Peyer's patch (tissue), 4 donors: Measurements from ENCODE around the gene CLDN14.

ENCODE experiments used
- POLR2A ChIP-seq, 2 donors: fragments of 450-650 bp; IDR thresholded peaks; one replicate each; pipeline ENCODE4 v1.5.1; 2017; ENCODE audit warnings: antibody characterized with exemption in 2 of 2, mild to moderate bottlenecking in 2 of 2, moderate library complexity in 2 of 2
- TF ChIP-seq, protein P1 (sequence below), 6 experiments: fragments of 450-650 bp in 4 of 6; fragments of 200-600 bp in 2 of 6; sonication (generic) in 1 of 6; IDR thresholded peaks; one replicate each; pipeline ENCODE4 v1.5.1; 2017 to 2019; ENCODE audit warnings: antibody characterized with exemption in 6 of 6, mild to moderate bottlenecking in 3 of 6, moderate library complexity in 1 of 6

GRCh38 chr21:36452281-36452825 lies 27.6 kb downstream of the CLDN14 start:
- TF ChIP-seq, protein P1, sequence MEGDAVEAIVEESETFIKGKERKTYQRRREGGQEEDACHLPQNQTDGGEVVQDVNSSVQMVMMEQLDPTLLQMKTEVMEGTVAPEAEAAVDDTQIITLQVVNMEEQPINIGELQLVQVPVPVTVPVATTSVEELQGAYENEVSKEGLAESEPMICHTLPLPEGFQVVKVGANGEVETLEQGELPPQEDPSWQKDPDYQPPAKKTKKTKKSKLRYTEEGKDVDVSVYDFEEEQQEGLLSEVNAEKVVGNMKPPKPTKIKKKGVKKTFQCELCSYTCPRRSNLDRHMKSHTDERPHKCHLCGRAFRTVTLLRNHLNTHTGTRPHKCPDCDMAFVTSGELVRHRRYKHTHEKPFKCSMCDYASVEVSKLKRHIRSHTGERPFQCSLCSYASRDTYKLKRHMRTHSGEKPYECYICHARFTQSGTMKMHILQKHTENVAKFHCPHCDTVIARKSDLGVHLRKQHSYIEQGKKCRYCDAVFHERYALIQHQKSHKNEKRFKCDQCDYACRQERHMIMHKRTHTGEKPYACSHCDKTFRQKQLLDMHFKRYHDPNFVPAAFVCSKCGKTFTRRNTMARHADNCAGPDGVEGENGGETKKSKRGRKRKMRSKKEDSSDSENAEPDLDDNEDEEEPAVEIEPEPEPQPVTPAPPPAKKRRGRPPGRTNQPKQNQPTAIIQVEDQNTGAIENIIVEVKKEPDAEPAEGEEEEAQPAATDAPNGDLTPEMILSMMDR (IDR thresholded peaks at IDR 0.05), result no peak
- TF ChIP-seq POLR2A (IDR thresholded peaks at IDR 0.05), result no peak
